A673 (cell line): Measurements from ENCODE around the gene HSP90AB1. TPM values are rescaled to one million over a fixed set of nuclear protein-coding genes. Genes with fewer than 3 reads are reported as not detected.

ENCODE experiments used
- BruUV-seq: library from RNA; stranded (reverse); fragments of 400-500 nt; replicated peaks from 2 replicates; lab custom pipeline; 2021; lab: Mats Ljungman, UMichigan
- CTCF ChIA-PET: fragments of 300-600 bp; sonication (Branson Sonifier 250); formaldehyde crosslinking; loops from one replicate; lab custom pipeline; 2022; ENCODE audit warnings: antibody characterized with exemption; lab: Charles Lee
- POLR2A ChIA-PET: fragments of 300-600 bp; sonication (Branson Sonifier 250); formaldehyde crosslinking; loops from one replicate; lab custom pipeline; 2022; ENCODE audit warnings: antibody characterized with exemption; ENCODE audit not compliant: low non-redundant PET; lab: Charles Lee
- DNase-seq: peaks from one replicate; pipeline ENCODE4 v3.0.0-alpha.2; 2015; ENCODE audit warnings: low spot score
- H3K27ac ChIP-seq: fragments of 200-600 bp; sonication (generic); 2 replicates; pipeline ENCODE4 v1.5.1; 2016; ENCODE audit warnings: mixed run types, low read depth, mild to moderate bottlenecking, mixed read lengths, antibody characterized with exemption, low read length; ENCODE audit not compliant: poor library complexity, severe bottlenecking
- H3K27me3 ChIP-seq: fragments of 200-600 bp; sonication (generic); replicated peaks from 2 replicates; pipeline ENCODE4 v1.6.1; 2017; ENCODE audit warnings: mixed run types, low read depth, mild to moderate bottlenecking, mixed read lengths, antibody characterized with exemption, low read length; ENCODE audit not compliant: insufficient read depth, poor library complexity
- H3K36me3 ChIP-seq: fragments of 200-600 bp; sonication (generic); 2 replicates; pipeline ENCODE4 v1.6.1; 2016; ENCODE audit warnings: mixed run types, mild to moderate bottlenecking, mixed read lengths, antibody characterized with exemption, low read length; ENCODE audit not compliant: insufficient read depth, poor library complexity, severe bottlenecking
- H3K4me1 ChIP-seq: fragments of 200-600 bp; sonication (generic); 2 replicates; pipeline ENCODE4 v1.6.1; 2017; ENCODE audit warnings: mixed run types, mild to moderate bottlenecking, mixed read lengths, antibody characterized with exemption, low read length; ENCODE audit not compliant: insufficient read depth, poor library complexity, severe bottlenecking
- H3K4me3 ChIP-seq: fragments of 200-600 bp; sonication (generic); 2 replicates; pipeline ENCODE4 v1.5.1; 2016; ENCODE audit warnings: low read depth, mixed run types, mild to moderate bottlenecking, mixed read lengths, low read length; ENCODE audit not compliant: poor library complexity, severe bottlenecking
- H3K9me3 ChIP-seq: fragments of 200-600 bp; sonication (generic); 2 replicates; pipeline ENCODE4 v1.6.1; 2016; ENCODE audit warnings: mixed run types, low read depth, mild to moderate bottlenecking, mixed read lengths, antibody characterized with exemption, low read length; ENCODE audit not compliant: poor library complexity, severe bottlenecking
- EZH2 ChIP-seq: fragments of 200-600 bp; sonication (generic); IDR thresholded peaks from 2 replicates; pipeline ENCODE4 v1.6.1; 2017; ENCODE audit warnings: borderline replicate concordance, low read depth, mild to moderate bottlenecking, mixed read lengths, antibody characterized with exemption, low read length; ENCODE audit not compliant: poor library complexity, severe bottlenecking
- intact Hi-C: fragments of 100-400 bp; cut with micrococcal nuclease; formaldehyde crosslinking; loops from one replicate; pipeline ENCODE4 v1.10.0; 2022; ENCODE audit not compliant: unreplicated experiment
- total RNA-seq: library from RNA; stranded (reverse); gene quantifications from 2 replicates; pipeline ENCODE4 v1.2.3, GENCODE V29; 2021
- TF ChIP-seq, protein P1 (sequence below): fragments of 300-800, 200-600 bp; sonication (generic); conservative IDR thresholded peaks from 2 replicates; pipeline ENCODE4 v1.5.1; 2017; ENCODE audit warnings: low read depth, mild to moderate bottlenecking, antibody characterized with exemption, low read length, moderate library complexity, mixed read lengths

The HSP90AB1 gene
- total RNA-seq, 1 experiment from 2014 or later, result 1,581 TPM

DNA sequence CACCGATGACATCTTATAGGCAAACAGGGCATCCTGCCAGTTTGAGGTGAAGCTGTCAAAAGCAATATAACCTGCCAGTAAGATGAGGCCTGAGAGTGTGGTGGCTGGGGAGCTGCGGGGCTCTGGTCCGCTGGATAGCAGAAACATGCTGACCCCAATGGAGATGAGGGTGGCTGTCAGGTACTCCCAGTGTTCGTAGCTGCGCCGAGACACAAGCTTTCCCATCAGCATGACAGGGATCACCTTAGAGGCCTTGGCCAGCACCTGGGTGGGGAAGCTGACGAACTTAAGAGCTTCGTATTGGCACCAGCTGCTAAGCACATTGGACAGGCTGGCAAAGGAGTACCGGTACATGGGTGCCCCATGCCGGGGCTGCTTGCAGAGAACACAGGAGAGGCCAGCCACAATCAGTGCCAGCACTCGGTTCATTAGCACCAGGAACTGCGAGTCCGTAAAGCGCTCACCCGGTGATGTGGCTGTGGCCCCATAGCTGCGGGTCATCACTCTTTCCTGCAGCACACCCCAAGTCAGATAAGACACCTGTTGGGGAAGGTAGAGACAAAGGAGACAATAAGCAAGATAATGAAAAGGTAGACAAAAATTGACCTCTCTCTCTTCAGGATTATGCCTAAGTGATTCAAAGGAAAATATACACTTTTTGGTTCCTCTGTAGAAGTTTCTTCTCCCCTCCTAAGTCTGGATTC, 8.4 kb downstream of the HSP90AB1 start:
- intact Hi-C loops, result no loop called here
- BruUV-seq, result no TSS peak
- Histone ChIP-seq H3K27ac (no peak overlapping the region), H3K36me3 (peaks cover 52% of the 10 kb centered on the region), H3K4me1 (peaks cover 13% of the 10 kb centered on the region), H3K9me3 (no peaks in the 10 kb centered on the region), H3K4me3 (no peak overlapping the region), H3K27me3 (no peaks in the 10 kb centered on the region)
- ChIA-PET CTCF (no interaction called here), POLR2A (interaction anchor here (0.5 kb wide), 1 partner anchor 12 kb away, joined by 8 read pairs; no protein-coding TSS in a partner anchor)
- DNase-seq, result peak; percentile 30
- TF ChIP-seq EZH2, result no peak
- TF ChIP-seq, protein P1, sequence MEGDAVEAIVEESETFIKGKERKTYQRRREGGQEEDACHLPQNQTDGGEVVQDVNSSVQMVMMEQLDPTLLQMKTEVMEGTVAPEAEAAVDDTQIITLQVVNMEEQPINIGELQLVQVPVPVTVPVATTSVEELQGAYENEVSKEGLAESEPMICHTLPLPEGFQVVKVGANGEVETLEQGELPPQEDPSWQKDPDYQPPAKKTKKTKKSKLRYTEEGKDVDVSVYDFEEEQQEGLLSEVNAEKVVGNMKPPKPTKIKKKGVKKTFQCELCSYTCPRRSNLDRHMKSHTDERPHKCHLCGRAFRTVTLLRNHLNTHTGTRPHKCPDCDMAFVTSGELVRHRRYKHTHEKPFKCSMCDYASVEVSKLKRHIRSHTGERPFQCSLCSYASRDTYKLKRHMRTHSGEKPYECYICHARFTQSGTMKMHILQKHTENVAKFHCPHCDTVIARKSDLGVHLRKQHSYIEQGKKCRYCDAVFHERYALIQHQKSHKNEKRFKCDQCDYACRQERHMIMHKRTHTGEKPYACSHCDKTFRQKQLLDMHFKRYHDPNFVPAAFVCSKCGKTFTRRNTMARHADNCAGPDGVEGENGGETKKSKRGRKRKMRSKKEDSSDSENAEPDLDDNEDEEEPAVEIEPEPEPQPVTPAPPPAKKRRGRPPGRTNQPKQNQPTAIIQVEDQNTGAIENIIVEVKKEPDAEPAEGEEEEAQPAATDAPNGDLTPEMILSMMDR, result no peak

DNA sequence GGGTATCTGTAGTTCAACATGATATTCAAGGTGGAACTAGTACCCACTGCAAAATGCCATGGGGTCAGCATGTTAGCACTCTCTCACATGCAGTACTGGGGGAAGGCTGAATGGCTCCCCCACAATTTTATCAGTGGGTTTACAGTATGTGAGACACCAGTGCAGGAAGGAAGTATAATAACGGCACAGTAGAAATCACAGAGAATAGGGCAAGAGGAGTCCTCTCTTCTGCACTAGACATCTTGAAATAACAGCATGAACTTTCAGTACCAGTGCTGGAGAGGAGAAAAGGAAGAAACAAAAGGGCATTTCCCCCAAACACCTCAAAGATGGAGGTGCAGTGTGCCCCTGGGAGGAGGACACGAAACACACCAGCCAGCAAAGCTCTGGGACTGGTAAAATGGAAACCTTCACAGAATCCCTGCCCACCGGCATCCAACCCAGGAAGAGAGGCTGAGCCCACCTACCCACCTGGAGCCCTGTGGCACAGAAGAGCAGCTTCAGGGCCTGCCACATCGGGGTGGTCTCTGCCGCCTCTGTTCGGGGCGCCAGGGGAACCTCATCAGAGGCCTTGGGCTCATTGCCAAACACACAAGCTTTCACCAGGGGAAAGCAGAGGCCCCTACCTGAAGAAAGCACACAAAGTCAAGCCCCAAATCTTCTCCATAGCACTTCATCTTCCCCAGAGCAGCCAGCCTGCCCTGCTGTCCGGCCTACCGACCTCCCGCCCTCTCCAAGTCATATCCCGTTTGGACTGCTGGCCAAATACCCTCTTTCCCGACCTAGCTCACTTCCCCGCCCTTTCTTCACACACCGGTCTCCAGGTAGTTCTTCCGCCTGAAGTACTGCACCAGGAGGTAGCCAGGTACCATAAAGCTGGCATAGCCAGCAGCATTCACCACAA, 9.2 kb downstream of the HSP90AB1 start:
- Histone ChIP-seq H3K36me3 (peaks cover 43% of the 10 kb centered on the region), H3K9me3 (no peaks in the 10 kb centered on the region), H3K4me1 (peaks cover 10% of the 10 kb centered on the region), H3K27me3 (no peaks in the 10 kb centered on the region), H3K27ac (peak overlapping the region; percentile 90), H3K4me3 (peak overlapping the region; percentile 99)
- no peak for DNase-seq
- no peak for TF ChIP-seq EZH2
- TF ChIP-seq, protein P1, result no peak
- intact Hi-C loops, result no loop called here
- POLR2A ChIA-PET, result interaction anchor here (0.7 to 0.9 kb wide), 2 partner anchors 9 to 14 kb away, joined by 6 to 8 read pairs; partner anchors contain the start of genes HSP90AB1 and TMEM151B
- BruUV-seq, result no TSS peak
- CTCF ChIA-PET, result interaction anchor here (0.9 to 1.1 kb wide), 2 partner anchors 84 to 129 kb away, joined by 5 to 9 read pairs; partner anchors contain the start of genes MRPL14 and TMEM63B

DNA sequence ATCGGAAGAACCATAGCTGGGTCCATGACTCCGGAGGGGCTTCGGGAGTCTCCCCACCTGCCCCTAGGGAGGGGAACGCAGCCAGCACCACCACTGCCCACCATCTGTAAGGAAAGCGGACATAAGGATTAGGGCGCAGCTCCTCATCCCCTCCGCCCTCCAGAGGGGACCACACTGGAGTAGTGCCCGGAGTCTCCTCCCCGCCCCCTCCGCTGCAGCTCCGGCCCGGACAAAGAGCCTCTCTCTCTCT, 9.8 kb downstream of the HSP90AB1 start:
- CTCF ChIA-PET, result interaction anchor here (0.5 to 1.1 kb wide), 4 partner anchors 10 to 129 kb away, joined by 3 to 9 read pairs (median 4); partner anchors contain the start of genes HSP90AB1, MRPL14 and TMEM63B
- intact Hi-C loops, result no loop called here
- peaks cover 37% of the 10 kb centered on the region for H3K36me3 ChIP-seq
- TF ChIP-seq, protein P1, result no peak
- DNase-seq, result no peak
- no peaks in the 10 kb centered on the region for H3K27me3 ChIP-seq
- peaks cover 10% of the 10 kb centered on the region for H3K4me1 ChIP-seq
- no TSS peak for BruUV-seq
- H3K27ac ChIP-seq, result peak overlapping the region; percentile 90
- H3K9me3 ChIP-seq, result no peaks in the 10 kb centered on the region
- peak overlapping the region; percentile 99 for H3K4me3 ChIP-seq
- POLR2A ChIA-PET, result interaction anchor here (0.5 to 0.9 kb wide), 3 partner anchors 10 to 486 kb away, joined by 3 to 8 read pairs (median 6); partner anchors contain the start of genes HSP90AB1, TMEM151B and VEGFA
